ENCODE results near the gene CD163.

GRCh38 chr12:7542813-7543212 lies 39.2 kb upstream of the CD163 start:
- no peak for TF ChIP-seq POLR2A (IDR thresholded peaks at IDR 0.05)
- no peak for TF ChIP-seq POLR2AphosphoS5 (IDR thresholded peaks at IDR 0.05; ENCODE audit: insufficient read depth in 1 of 2, low read depth in 1 of 2)
